Measurements from ENCODE around the gene DCAF7. TPM values are rescaled to one million over a fixed set of nuclear protein-coding genes. Genes with fewer than 3 reads are reported as not detected.

The DCAF7 gene
- total and polyA plus RNA-seq, 8 donors = 7.1 to 39.2 (median 22.6) TPM

- ATAC-seq = no peak
- DNase-seq = no peak
- intact Hi-C loops (cut with DNase I) = no loop called here
- no peak for FAIRE-seq
- no peaks in the 10 kb centered on the region for H3K36me3 ChIP-seq
- no peaks in the 10 kb centered on the region for H3K9me3 ChIP-seq
- H3K4me1 ChIP-seq = peaks cover 0 to 6% (median 6%) of the 10 kb centered on the region in 3 donors
- no peak overlapping the region for H3K4me3 ChIP-seq
- TF ChIP-seq CTCF (IDR thresholded peaks at IDR 0.05) = no peak
- no peak overlapping the region for H3K27ac ChIP-seq
- H3K27me3 ChIP-seq = no peaks in the 10 kb centered on the region
- WGBS, 2 donors = 97% methylated on average over 5 of the region's 5 CpGs
Measured at GRCh38 chr17:63564562-63564961, 14.3 kb downstream of the DCAF7 start.

GRCh38 chr17:63567229-63567628 lies 17.0 kb downstream of the DCAF7 start:
- Histone ChIP-seq H3K27me3 (no peaks in the 10 kb centered on the region), H3K27ac (no peak overlapping the region), H3K9me3 (no peaks in the 10 kb centered on the region), H3K4me1 (no peaks in the 10 kb centered on the region), H3K36me3 (no peaks in the 10 kb centered on the region), H3K4me3 (no peak overlapping the region)
- intact Hi-C loops (cut with DNase I) = no loop called here
- DNase-seq (no peak), ATAC-seq (no peak), FAIRE-seq (no peak)
- WGBS, 2 donors = 90 to 96% methylated on average over 1 of the region's 1 CpG
- no peak for TF ChIP-seq CTCF (IDR thresholded peaks at IDR 0.05)

GRCh38 chr17:63568563-63568962 lies 18.3 kb downstream of the DCAF7 start:
- Histone ChIP-seq H3K4me3 (no peak overlapping the region), H3K27me3 (no peaks in the 10 kb centered on the region), H3K27ac (no peak overlapping the region), H3K9me3 (no peaks in the 10 kb centered on the region), H3K4me1 (no peaks in the 10 kb centered on the region), H3K36me3 (no peaks in the 10 kb centered on the region)
- ATAC-seq (no peak), DNase-seq (no peak), FAIRE-seq (no peak)
- TF ChIP-seq CTCF (IDR thresholded peaks at IDR 0.05) = no peak
- WGBS, 2 donors = 86% methylated on average over 8 of the region's 8 CpGs
- intact Hi-C loops (cut with DNase I) = no loop called here

- no peak for FAIRE-seq
- Histone ChIP-seq H3K36me3 (no peaks in the 10 kb centered on the region), H3K27ac (no peak overlapping the region), H3K4me1 (no peaks in the 10 kb centered on the region), H3K4me3 (no peak overlapping the region), H3K27me3 (no peaks in the 10 kb centered on the region), H3K9me3 (no peaks in the 10 kb centered on the region)
- 88 to 92% methylated on average over 1 of the region's 1 CpG for WGBS, 2 donors
- no peak for TF ChIP-seq CTCF (IDR thresholded peaks at IDR 0.05)
- DNase-seq = no peak
- no peak for ATAC-seq
- intact Hi-C loops (cut with DNase I) = no loop called here
Measured at GRCh38 chr17:63571632-63572310, 21.5 kb downstream of the DCAF7 start.

GRCh38 chr17:63573634-63574033 lies 23.4 kb downstream of the DCAF7 start:
- no peak for DNase-seq
- Histone ChIP-seq H3K36me3 (no peaks in the 10 kb centered on the region), H3K27me3 (no peaks in the 10 kb centered on the region), H3K4me1 (no peaks in the 10 kb centered on the region), H3K9me3 (no peaks in the 10 kb centered on the region), H3K27ac (no peak overlapping the region), H3K4me3 (no peak overlapping the region)
- intact Hi-C loops (cut with DNase I) = no loop called here
- WGBS, 2 donors = 81 to 86% methylated on average over 5 of the region's 5 CpGs
- TF ChIP-seq CTCF (IDR thresholded peaks at IDR 0.05) = no peak
- FAIRE-seq = no peak
- peak in 1 of 4 donors; percentile 14 for ATAC-seq

Data from pancreas (tissue), 10 donors.